Omental fat pad (tissue), 4 donors: ENCODE results near the gene MAML3. TPM values are rescaled to one million over a fixed set of nuclear protein-coding genes. Genes with fewer than 3 reads are reported as not detected.

Source experiments
- ATAC-seq: fragments of 150-250 bp; one replicate; pipeline ENCODE4 v1.9.1; 2016; ENCODE audit warnings: mild to moderate bottlenecking, moderate library complexity; ENCODE audit not compliant: low FRiP score
- DNase-seq: peaks from one replicate; pipeline ENCODE4 v3.0.0-alpha.2; 2019; ENCODE audit warnings: low spot score
- CTCF ChIP-seq, 3 donors: fragments of 450-650 bp; IDR thresholded peaks; one replicate each; pipeline ENCODE4 v1.5.1; 2016 to 2017; ENCODE audit warnings: antibody characterized with exemption in 3 of 3, mild to moderate bottlenecking in 3 of 3, moderate library complexity in 2 of 3
- total RNA-seq, 4 donors: library from RNA; depleted of rRNA; stranded (reverse); fragments of >200 nt; gene quantifications; one replicate each; pipeline ENCODE4 v1.1.0, GENCODE V29; 2016

Gene MAML3
- total RNA-seq, 4 donors from 2014 or later: 4.8 to 12.8 (median 11.7) TPM

- ATAC-seq: no peak
- no peak for TF ChIP-seq CTCF (IDR thresholded peaks at IDR 0.05)
- no peak for DNase-seq
Measured at GRCh38 chr4:139686130-139686529, 467.9 kb downstream of the MAML3 start.

- no peak for TF ChIP-seq CTCF (IDR thresholded peaks at IDR 0.05)
- ATAC-seq (no peak), DNase-seq (no peak)
Measured at GRCh38 chr4:139685180-139685579, 468.8 kb downstream of the MAML3 start.

GRCh38 chr4:139684351-139684750, 469.6 kb downstream of the MAML3 start:
- no peak for ATAC-seq
- TF ChIP-seq CTCF (IDR thresholded peaks at IDR 0.05): no peak
- no peak for DNase-seq

GRCh38 chr4:139682741-139683151, 471.2 kb downstream of the MAML3 start:
- ATAC-seq: peak; percentile 23
- no peak for TF ChIP-seq CTCF (IDR thresholded peaks at IDR 0.05)
- no peak for DNase-seq

- DNase-seq (no peak), ATAC-seq (peak; percentile 51)
- no peak for TF ChIP-seq CTCF (IDR thresholded peaks at IDR 0.05)
Measured at GRCh38 chr4:139682309-139682708, 471.7 kb downstream of the MAML3 start.

GRCh38 chr4:139676913-139677585, 476.9 kb downstream of the MAML3 start:
- ATAC-seq: no peak
- TF ChIP-seq CTCF (IDR thresholded peaks at IDR 0.05): no peak
- no peak for DNase-seq

- no peak for TF ChIP-seq CTCF (IDR thresholded peaks at IDR 0.05)
- DNase-seq (no peak), ATAC-seq (no peak)
Measured at GRCh38 chr4:139676365-139676764, 477.6 kb downstream of the MAML3 start.
